ENCODE results near the gene TERC.
"Not testable (repeated sequence)": the region's sequence is repeated elsewhere in the genome, so short reads cannot be mapped to it uniquely, and the experiment has no call there.

TERC gene

GRCh38 chr3:169744366-169745054, 20.4 kb downstream of the TERC start:
- Histone ChIP-seq H3K27ac (ENCODE audit: low read depth, low read length, poor library complexity, severe bottlenecking) (no peak overlapping the region), H3F3A (ENCODE audit: insufficient read depth, low read length) (no peaks in the 10 kb centered on the region), H3K27me3 (ENCODE audit: insufficient read depth, low read length) (peaks cover 9% of the 10 kb centered on the region), H2AFZ (ENCODE audit: low read length) (no peak overlapping the region), H3K9ac (ENCODE audit: low read length) (no peak overlapping the region), H3K4me3 (ENCODE audit: low read depth, low read length, poor library complexity, severe bottlenecking) (no peak overlapping the region), H3K4me2 (ENCODE audit: low read length) (no peak overlapping the region), H4K20me1 (ENCODE audit: insufficient read depth, low read length) (no peaks in the 10 kb centered on the region), H3K79me2 (ENCODE audit: insufficient read depth, low read length) (no peaks in the 10 kb centered on the region), H3K9me2 (ENCODE audit: low read depth, low read length) (no peaks in the 10 kb centered on the region), H3K36me3 (ENCODE audit: insufficient read depth, low read length) (no peaks in the 10 kb centered on the region), H3K9me3 (ENCODE audit: low read length) (no peaks in the 10 kb centered on the region), H3K4me1 (ENCODE audit: insufficient read depth, low read length, severe bottlenecking) (no peaks in the 10 kb centered on the region)
- TF ChIP-seq CTCF (IDR thresholded peaks at IDR 0.05; ENCODE audit: low read length), result peak; percentile 72
- TF ChIP-seq EZH2 (IDR thresholded peaks at IDR 0.05; ENCODE audit: borderline replicate concordance, low read length), result no peak

GRCh38 chr3:169739067-169739466, 25.8 kb downstream of the TERC start:
- Histone ChIP-seq H3K4me3 (ENCODE audit: low read depth, low read length, poor library complexity, severe bottlenecking) (no peak overlapping the region), H3K36me3 (ENCODE audit: insufficient read depth, low read length) (no peaks in the 10 kb centered on the region), H2AFZ (ENCODE audit: low read length) (no peak overlapping the region), H3K79me2 (ENCODE audit: insufficient read depth, low read length) (no peaks in the 10 kb centered on the region), H3F3A (ENCODE audit: insufficient read depth, low read length) (no peaks in the 10 kb centered on the region), H3K9ac (ENCODE audit: low read length) (no peak overlapping the region), H3K4me1 (ENCODE audit: insufficient read depth, low read length, severe bottlenecking) (no peaks in the 10 kb centered on the region), H3K27me3 (ENCODE audit: insufficient read depth, low read length) (no peaks in the 10 kb centered on the region), H3K9me3 (ENCODE audit: low read length) (peaks cover 9% of the 10 kb centered on the region; the same call in 1 of the 2 replicates), H3K4me2 (ENCODE audit: low read length) (no peak overlapping the region), H3K9me2 (ENCODE audit: low read depth, low read length) (no peaks in the 10 kb centered on the region), H4K20me1 (ENCODE audit: insufficient read depth, low read length) (no peaks in the 10 kb centered on the region), H3K27ac (ENCODE audit: low read depth, low read length, poor library complexity, severe bottlenecking) (no peak overlapping the region)
- no peak for TF ChIP-seq CTCF (IDR thresholded peaks at IDR 0.05; ENCODE audit: low read length)
- no peak for TF ChIP-seq EZH2 (IDR thresholded peaks at IDR 0.05; ENCODE audit: borderline replicate concordance, low read length)

GRCh38 chr3:169731857-169732256, 33.0 kb downstream of the TERC start:
- not testable (repeated sequence) for H3F3A ChIP-seq (ENCODE audit: insufficient read depth, low read length); H3K27ac ChIP-seq (ENCODE audit: low read depth, low read length, poor library complexity, severe bottlenecking); H3K36me3 ChIP-seq (ENCODE audit: insufficient read depth, low read length); H3K4me3 ChIP-seq (ENCODE audit: low read depth, low read length, poor library complexity, severe bottlenecking); H3K9me3 ChIP-seq (ENCODE audit: low read length); H3K9ac ChIP-seq (ENCODE audit: low read length); H3K79me2 ChIP-seq (ENCODE audit: insufficient read depth, low read length); H3K9me2 ChIP-seq (ENCODE audit: low read depth, low read length); H4K20me1 ChIP-seq (ENCODE audit: insufficient read depth, low read length); H2AFZ ChIP-seq (ENCODE audit: low read length); H3K4me1 ChIP-seq (ENCODE audit: insufficient read depth, low read length, severe bottlenecking); H3K27me3 ChIP-seq (ENCODE audit: insufficient read depth, low read length); H3K4me2 ChIP-seq (ENCODE audit: low read length)

- Histone ChIP-seq H3K9ac (ENCODE audit: low read length) (no peak overlapping the region), H3F3A (ENCODE audit: insufficient read depth, low read length) (no peaks in the 10 kb centered on the region), H3K27ac (ENCODE audit: low read depth, low read length, poor library complexity, severe bottlenecking) (no peak overlapping the region), H3K79me2 (ENCODE audit: insufficient read depth, low read length) (no peaks in the 10 kb centered on the region), H2AFZ (ENCODE audit: low read length) (no peak overlapping the region), H3K4me3 (ENCODE audit: low read depth, low read length, poor library complexity, severe bottlenecking) (no peak overlapping the region), H3K4me1 (ENCODE audit: insufficient read depth, low read length, severe bottlenecking) (no peaks in the 10 kb centered on the region), H3K9me2 (ENCODE audit: low read depth, low read length) (no peaks in the 10 kb centered on the region), H3K4me2 (ENCODE audit: low read length) (no peak overlapping the region), H3K36me3 (ENCODE audit: insufficient read depth, low read length) (no peaks in the 10 kb centered on the region), H3K9me3 (ENCODE audit: low read length) (no peaks in the 10 kb centered on the region), H4K20me1 (ENCODE audit: insufficient read depth, low read length) (no peaks in the 10 kb centered on the region), H3K27me3 (ENCODE audit: insufficient read depth, low read length) (no peaks in the 10 kb centered on the region)
- TF ChIP-seq CTCF (IDR thresholded peaks at IDR 0.05; ENCODE audit: low read length) (no peak), EZH2 (IDR thresholded peaks at IDR 0.05; ENCODE audit: borderline replicate concordance, low read length) (no peak)
Measured at GRCh38 chr3:169722724-169723123, 42.1 kb downstream of the TERC start.

GRCh38 chr3:169718415-169718814, 46.4 kb downstream of the TERC start:
- H3K4me2 ChIP-seq (ENCODE audit: low read length); H4K20me1 ChIP-seq (ENCODE audit: insufficient read depth, low read length); H3K9ac ChIP-seq (ENCODE audit: low read length); H3K4me3 ChIP-seq (ENCODE audit: low read depth, low read length, poor library complexity, severe bottlenecking); H3K9me3 ChIP-seq (ENCODE audit: low read length); H3F3A ChIP-seq (ENCODE audit: insufficient read depth, low read length); H3K79me2 ChIP-seq (ENCODE audit: insufficient read depth, low read length); H2AFZ ChIP-seq (ENCODE audit: low read length); H3K4me1 ChIP-seq (ENCODE audit: insufficient read depth, low read length, severe bottlenecking); H3K9me2 ChIP-seq (ENCODE audit: low read depth, low read length); H3K36me3 ChIP-seq (ENCODE audit: insufficient read depth, low read length); H3K27ac ChIP-seq (ENCODE audit: low read depth, low read length, poor library complexity, severe bottlenecking); H3K27me3 ChIP-seq (ENCODE audit: insufficient read depth, low read length): not testable (repeated sequence)

Data from OCI-LY1 (cell line).